Activated T-cell treated with anti-CD3 and anti-CD28 coated beads, Interleukin-2, amount 50 U/mL, for 4 hours (primary cell): ENCODE data around the gene TM9SF3. TPM values are rescaled to one million over a fixed set of nuclear protein-coding genes. Genes with fewer than 3 reads are reported as not detected.

Experiments
- ATAC-seq, 2 donors: fragments of 200-7000 bp; cut with Tn5 transposase; one replicate each; pipeline ENCODE4 v1.10.0; 2021
- DNase-seq: peaks from one replicate; pipeline ENCODE4 v3.0.0-alpha.2; 2020
- H3K27me3 Mint-ChIP-seq: one replicate; pipeline ENCODE4 v1.8.0; 2021; ENCODE audit warnings: low read depth, mixed read lengths
- H3K36me3 Mint-ChIP-seq: one replicate; pipeline ENCODE4 v1.8.0; 2022; ENCODE audit warnings: mixed read lengths; ENCODE audit not compliant: insufficient read depth
- H3K4me1 Mint-ChIP-seq: one replicate; pipeline ENCODE4 v1.8.0; 2021; ENCODE audit warnings: low read depth, mixed read lengths
- H3K4me3 Mint-ChIP-seq: one replicate; pipeline ENCODE4 v1.8.0; 2021; ENCODE audit warnings: mild to moderate bottlenecking, moderate library complexity, mixed read lengths
- H3K9me3 Mint-ChIP-seq: one replicate; pipeline ENCODE4 v1.8.0; 2021; ENCODE audit warnings: mixed read lengths
- total RNA-seq, 3 donors: library from RNA; stranded (reverse); gene quantifications; one replicate each; pipeline ENCODE4 v1.2.1, GENCODE V29; 2021

TM9SF3 gene
- total RNA-seq, 3 donors from 2014 or later, result 92.8 to 96.5 (median 95.3) TPM

DNA sequence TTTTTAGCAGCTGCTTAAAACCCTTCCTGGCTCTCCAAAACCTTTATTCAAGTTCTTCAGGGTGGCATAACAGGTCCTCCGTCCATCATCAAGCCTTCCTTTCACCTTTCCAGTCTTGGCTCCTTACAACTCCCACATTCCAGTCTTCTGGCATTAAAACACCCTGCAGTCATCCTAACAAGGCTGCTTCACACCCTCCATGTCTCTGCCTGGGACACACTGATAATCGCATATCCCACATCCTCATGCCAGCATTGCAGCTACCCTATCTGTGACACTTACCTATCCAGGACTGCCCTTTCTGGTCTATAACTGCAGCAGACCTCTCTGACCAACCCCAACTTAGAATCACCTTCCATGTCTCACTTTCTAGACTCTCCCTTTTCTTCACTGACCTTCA, 70.5 kb downstream of the TM9SF3 start:
- Mint-ChIP-seq H3K4me1 (peaks cover 20% of the 10 kb centered on the region), H3K9me3 (no peaks in the 10 kb centered on the region), H3K27me3 (peaks cover 33% of the 10 kb centered on the region), H3K36me3 (peaks cover 13% of the 10 kb centered on the region), H3K4me3 (no peak overlapping the region)
- no peak for ATAC-seq
- DNase-seq, result no peak

DNA sequence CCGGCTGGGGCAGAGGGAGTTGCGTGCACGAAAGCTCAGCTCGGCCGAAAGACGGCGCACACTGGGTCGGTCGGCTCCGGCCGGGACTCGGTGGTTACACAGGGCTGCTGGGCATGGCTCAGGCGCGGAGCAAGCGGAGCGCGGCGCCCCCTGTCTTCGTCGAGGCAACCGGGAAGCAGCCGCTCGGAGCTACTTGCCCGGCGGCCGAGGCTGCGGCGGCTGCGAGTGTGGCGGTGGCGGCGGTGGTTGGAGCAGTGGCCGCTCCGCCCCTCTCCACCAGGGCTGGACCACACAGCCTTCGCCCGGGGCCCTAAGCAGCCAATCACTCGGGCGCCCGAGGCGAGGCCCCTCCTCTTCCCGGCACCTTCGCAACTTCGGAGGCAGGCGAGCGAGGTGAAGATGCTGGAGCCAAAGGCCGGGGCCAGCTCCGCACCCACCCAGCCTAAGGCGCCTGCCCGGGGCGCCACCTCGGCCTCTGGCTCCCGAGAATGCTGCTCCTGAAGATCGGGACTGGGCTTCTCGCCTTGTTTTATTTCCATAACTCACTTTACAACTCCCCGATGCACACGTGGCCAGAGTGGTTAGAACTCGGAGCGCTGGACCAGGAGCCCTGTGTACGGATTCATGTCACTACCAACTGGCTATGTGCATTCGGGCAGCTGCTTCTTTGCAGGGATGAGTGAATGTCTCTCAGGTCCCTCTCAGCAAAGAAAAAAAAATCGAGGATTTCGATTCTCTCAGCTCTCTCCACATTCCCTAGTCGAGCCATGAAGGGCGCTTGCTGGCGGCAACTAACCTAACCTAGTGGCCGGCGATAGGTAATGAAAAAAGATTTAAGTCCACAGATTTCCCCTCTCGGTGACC, 72.9 kb downstream of the TM9SF3 start, which contains the start of gene TLL2:
Gene TLL2, minus strand, starts transcription at position 229 of the 864 bp plus-strand sequence. CDS start 241 bp downstream, outside the sequence.
- Mint-ChIP-seq H3K9me3 (no peaks in the 10 kb centered on the region), H3K4me3 (peak within 1 kb of the TSS; percentile 73), H3K27me3 (peaks cover 36% of the 10 kb centered on the region), H3K4me1 (peaks cover 20% of the 10 kb centered on the region), H3K36me3 (no peaks in the 10 kb centered on the region)
- DNase-seq, result peak; percentile 25
- ATAC-seq, result peak; percentile 77 to 81

DNA sequence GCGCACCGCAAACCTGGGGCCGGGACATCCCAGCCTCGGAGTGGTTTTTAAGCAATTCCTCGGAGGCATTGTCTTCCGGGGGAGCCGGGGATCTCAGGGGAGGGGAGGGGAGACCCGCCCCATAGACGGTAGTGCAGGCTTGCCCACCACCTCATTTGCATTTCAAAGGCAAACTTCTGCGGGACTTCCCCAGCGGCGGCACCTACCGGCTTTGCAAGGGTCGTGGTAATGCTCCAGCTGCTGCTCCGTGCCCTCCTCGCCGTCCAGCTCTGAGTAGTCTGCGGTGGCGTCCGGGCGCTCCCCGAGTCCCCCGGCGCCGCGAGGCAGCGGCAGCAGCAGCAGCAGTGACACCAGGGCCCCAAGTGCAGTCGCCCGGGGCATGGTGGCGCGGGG, 73.5 kb downstream of the TM9SF3 start:
- H3K36me3 Mint-ChIP-seq, result no peaks in the 10 kb centered on the region
- peak overlapping the region; percentile 73 for H3K4me3 Mint-ChIP-seq
- peak; percentile 51 to 56 for ATAC-seq
- peaks cover 36% of the 10 kb centered on the region for H3K27me3 Mint-ChIP-seq
- peak; percentile 27 for DNase-seq
- no peaks in the 10 kb centered on the region for H3K9me3 Mint-ChIP-seq
- H3K4me1 Mint-ChIP-seq, result peaks cover 20% of the 10 kb centered on the region

DNA sequence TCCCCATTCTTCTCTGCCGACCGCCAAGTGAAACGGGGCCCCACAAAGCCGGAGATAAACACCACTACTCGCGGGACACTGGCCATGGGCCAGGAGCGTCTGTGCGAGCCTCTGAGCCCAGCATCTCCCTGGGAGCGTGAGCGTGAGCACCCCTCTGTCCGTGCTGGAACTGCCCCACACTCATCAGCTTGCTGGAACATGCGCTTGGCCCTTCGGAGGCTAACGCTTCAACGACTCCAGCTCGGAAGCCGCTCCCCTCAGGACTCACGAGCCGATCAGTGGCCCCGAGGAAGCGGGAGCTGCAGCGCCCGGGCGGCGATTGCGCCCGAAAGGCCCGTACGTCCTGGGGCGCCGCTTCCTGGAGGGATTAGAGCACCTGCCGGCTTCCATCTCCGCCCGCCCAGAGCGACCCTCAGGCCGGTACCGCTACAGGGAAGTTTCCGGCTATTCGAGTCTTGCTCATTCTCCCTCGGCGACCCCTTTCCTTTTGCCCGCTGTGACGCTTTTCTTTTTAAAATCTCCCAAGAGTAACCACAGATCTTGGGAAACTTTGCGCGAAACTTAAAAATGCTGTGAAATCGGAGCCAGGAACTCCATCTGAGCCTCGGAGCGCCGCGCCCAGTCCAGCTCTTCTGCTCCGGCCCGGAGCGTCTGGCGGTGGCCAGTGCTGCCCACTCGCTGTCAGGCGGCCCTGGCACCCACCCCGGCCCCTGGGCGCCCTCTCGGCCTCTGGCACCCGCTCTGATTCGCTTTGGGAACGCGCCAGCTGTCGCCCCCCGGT, 74.1 kb downstream of the TM9SF3 start:
- Mint-ChIP-seq H3K27me3 (peaks cover 36% of the 10 kb centered on the region), H3K36me3 (no peaks in the 10 kb centered on the region), H3K4me3 (peak overlapping the region; percentile 73), H3K4me1 (peaks cover 20% of the 10 kb centered on the region), H3K9me3 (no peaks in the 10 kb centered on the region)
- ATAC-seq (peak; percentile 5 to 10), DNase-seq (no peak)

DNA sequence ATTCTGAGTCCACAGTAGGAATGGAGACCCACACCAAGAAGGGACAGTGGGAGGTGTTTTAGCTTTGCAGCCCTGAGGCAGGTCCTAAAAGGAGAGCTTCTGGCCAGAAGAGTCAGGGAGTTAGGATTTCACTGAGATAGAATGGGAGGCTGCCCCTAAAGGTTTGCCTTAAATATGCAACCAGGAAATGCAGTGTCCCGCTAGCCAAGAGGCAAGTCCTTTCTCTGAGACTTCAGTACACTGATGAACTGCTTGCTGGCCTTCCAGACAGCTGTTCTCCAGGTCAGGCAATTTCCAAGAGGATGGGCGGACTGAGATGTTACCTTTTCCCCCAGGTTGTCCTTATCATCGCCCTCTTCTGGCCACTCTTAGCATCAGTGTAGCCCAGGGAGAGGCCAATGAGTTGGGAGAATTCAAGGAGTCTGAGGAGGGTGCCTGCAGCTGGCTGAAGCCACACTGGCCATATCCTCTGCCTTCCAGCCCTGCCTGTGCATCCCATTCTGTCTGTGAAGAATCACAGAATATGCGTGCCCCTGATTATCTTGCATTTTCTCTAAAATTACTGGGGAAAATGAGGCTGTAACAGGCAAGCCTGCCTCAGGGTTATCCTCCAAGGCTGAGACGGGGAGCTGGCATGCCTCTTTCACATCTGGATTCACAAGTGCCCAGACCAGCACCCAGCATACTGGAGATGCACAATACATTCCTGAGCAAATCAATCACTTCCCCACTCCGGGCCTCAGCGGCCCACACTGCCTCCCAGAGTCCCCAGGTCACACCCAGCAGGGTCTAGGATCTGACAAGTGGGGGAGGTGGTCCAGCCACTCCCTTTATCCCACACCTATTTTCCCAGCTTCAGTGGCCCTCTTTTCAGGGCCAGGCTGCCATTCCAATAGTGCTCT, 75.5 kb downstream of the TM9SF3 start:
- ATAC-seq (no peak), DNase-seq (no peak)
- H3K36me3 Mint-ChIP-seq, result no peaks in the 10 kb centered on the region
- peaks cover 20% of the 10 kb centered on the region for H3K4me1 Mint-ChIP-seq
- no peak overlapping the region for H3K4me3 Mint-ChIP-seq
- peaks cover 34% of the 10 kb centered on the region for H3K27me3 Mint-ChIP-seq
- H3K9me3 Mint-ChIP-seq, result no peaks in the 10 kb centered on the region

DNA sequence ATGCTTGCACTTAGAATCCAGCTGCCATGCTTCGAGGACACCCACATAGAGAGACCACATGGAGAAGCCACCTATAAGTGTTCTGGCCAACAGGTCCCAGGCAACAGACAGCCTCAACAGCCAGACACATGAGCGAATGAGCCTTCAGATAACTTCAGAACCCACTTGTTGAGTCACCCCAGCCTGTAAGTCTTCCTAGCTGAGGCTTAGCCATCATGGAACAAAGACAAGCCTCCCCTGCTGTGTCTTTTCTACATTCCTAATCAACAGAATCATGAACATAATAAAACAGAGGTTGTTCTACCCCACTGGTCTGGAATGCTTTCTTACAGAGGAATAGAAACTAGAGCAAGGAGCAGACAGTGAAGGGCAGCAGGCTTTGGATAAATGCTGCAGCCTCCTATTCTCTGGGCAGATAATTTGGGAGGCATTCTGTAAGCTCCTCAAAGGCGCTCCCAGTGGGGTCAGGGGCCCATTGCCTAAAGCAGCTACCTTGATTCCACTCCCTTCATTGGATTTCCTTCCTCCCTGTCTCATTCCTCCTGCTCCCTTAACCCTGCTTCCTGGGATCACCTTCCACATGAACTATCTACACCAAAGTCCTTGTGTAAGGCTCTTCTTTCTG, 77.7 kb downstream of the TM9SF3 start:
- ATAC-seq (no peak), DNase-seq (no peak)
- Mint-ChIP-seq H3K9me3 (no peaks in the 10 kb centered on the region), H3K4me1 (peaks cover 12% of the 10 kb centered on the region), H3K36me3 (no peaks in the 10 kb centered on the region), H3K27me3 (peaks cover 20% of the 10 kb centered on the region), H3K4me3 (no peak overlapping the region)

DNA sequence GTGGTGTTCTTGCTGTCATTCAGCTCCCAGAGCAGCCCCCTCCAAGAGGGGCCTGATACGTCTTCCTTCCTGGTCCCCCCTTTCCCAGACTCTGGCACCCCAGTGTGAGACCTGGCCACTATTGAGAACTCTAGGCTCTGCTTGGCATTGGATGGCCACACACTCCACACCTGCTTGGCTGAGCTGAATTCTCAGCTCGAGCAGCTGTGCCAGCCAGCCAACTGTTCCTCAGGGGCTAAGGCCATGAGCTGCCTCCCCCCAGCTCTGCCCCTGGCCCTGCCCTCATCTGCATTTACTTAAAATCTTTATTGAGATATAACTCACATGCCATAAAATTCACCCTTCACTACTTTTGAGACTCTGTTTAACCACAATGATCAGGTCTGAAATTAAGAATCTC, 79.8 kb downstream of the TM9SF3 start:
- peaks cover 2% of the 10 kb centered on the region for H3K4me1 Mint-ChIP-seq
- H3K36me3 Mint-ChIP-seq, result no peaks in the 10 kb centered on the region
- peaks cover 12% of the 10 kb centered on the region for H3K27me3 Mint-ChIP-seq
- H3K4me3 Mint-ChIP-seq, result no peak overlapping the region
- DNase-seq (no peak), ATAC-seq (no peak)
- H3K9me3 Mint-ChIP-seq, result no peaks in the 10 kb centered on the region

DNA sequence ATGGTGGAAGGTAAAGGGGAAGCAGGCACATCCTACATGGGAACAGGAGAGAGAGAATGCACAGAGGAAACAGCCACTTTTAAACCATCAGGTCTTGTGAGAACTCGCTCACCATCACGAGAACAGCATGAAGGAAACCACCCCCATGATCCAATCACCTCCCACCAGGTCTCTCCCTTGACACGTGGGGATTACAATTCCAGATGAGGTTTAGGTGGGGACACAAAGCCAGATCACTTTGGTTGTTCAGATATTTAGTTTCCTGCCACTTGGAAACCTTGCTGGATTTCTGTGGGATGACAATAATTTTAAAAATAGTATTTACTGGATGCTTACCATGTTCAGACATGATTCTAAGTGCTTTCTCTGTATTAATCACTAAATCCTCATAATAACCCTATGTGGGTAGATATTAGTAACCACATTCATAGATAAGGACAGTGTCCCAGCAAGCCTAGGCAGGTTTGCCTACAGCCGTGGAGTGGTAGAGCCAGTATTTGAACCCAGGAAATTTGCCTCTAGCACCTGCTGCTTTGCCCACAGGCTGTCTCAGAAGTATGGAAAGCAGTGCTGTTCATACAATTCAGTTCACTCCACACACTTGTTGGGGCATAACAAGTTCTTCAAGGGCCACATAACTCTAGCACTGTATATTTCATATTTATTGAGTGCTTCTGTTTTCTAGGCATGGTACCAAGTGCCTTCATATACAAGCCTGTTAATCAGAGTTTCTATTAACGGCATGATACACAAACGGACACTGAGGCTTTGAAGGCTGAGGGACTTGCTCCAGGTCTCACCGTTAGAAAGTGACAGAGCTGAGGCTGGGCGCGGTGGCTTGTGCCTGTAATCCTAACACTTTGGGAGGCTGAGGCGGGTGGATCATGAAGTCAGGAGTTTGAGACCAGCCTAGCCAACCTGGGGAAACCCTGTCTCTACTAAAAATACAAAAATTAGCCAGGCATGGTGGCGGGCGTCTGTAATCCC, 81.4 kb downstream of the TM9SF3 start:
- H3K4me3 Mint-ChIP-seq, result no peak overlapping the region
- H3K4me1 Mint-ChIP-seq, result no peaks in the 10 kb centered on the region
- peaks cover 8% of the 10 kb centered on the region for H3K27me3 Mint-ChIP-seq
- no peak for ATAC-seq
- no peaks in the 10 kb centered on the region for H3K9me3 Mint-ChIP-seq
- no peaks in the 10 kb centered on the region for H3K36me3 Mint-ChIP-seq
- DNase-seq, result no peak

DNA sequence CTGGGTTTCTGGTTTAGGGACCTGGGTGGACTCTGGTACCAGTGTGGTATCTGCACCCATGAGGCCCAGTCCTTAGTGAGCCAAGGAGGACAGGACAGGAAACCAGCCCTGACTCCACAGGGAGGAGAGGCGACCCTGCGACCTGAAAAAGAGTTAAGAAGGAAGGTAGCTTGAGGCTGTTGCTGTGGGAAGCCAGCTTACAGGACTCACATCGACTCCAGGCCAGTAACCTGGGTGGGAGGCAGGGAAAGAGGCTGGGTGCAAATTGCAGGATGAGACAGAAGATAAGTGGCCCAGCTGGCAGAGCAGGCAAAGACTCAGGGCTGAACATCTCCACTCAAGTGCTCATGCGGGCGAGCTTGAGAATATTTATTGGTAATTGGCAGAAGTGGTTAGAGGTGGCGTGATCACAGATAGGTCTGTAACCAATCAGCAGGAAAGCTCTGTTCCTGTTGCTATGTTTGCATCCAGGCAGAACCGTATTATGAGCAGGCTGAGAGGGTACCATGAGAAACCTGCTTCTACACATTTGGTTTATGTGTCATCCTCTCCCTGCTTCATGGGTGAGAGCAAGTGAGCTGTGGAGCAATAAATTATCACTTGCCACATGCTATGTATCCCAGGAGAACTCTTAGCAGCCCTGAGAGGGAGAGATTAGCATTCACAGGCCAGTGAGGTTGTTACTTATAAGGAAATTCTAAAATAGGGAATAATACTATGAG, 84.1 kb downstream of the TM9SF3 start:
- ATAC-seq (no peak), DNase-seq (no peak)
- H3K4me3 Mint-ChIP-seq, result no peak overlapping the region
- H3K9me3 Mint-ChIP-seq, result no peaks in the 10 kb centered on the region
- peaks cover 8% of the 10 kb centered on the region for H3K27me3 Mint-ChIP-seq
- H3K4me1 Mint-ChIP-seq, result no peaks in the 10 kb centered on the region
- H3K36me3 Mint-ChIP-seq, result no peaks in the 10 kb centered on the region

DNA sequence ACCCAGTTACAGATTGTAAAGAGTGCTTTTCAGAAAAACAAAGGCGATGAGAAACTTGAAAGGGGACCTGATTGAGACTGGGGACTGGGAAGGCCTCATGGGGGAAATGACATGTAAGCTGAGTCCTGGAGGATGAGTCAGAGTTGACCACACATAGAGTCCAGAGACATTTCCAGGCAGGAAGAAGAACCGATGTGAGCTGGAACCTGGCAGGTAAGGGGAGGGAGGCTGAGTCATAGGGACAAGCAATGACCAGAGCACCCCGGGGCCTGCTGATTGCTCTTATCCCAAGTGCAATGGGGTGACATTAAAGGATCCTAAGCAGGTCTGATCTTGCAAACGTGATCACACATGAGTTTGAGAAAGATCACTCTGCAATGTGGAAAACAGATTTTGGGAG, 84.8 kb downstream of the TM9SF3 start:
- ATAC-seq (no peak), DNase-seq (no peak)
- no peak overlapping the region for H3K4me3 Mint-ChIP-seq
- H3K4me1 Mint-ChIP-seq, result no peaks in the 10 kb centered on the region
- H3K36me3 Mint-ChIP-seq, result no peaks in the 10 kb centered on the region
- H3K9me3 Mint-ChIP-seq, result no peaks in the 10 kb centered on the region
- peaks cover 8% of the 10 kb centered on the region for H3K27me3 Mint-ChIP-seq

DNA sequence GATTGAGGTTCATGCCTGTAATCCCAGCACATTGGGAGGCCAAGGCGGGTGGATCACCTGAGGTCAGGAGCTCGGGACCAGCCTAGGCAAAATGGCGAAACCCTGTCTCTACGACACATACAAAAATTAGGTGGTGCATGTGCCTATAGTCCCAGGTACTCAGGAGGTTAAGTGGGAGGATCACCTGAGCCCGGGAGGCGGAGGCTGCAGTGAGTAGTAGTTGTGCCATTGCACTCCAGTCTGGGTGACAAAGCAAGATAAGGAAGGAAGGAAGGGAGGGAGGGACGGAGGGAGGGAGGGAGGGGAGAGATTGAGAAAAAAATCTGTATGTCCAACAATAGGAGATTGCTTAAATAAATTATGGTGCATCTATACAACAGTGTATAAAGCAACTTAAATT, 86.3 kb downstream of the TM9SF3 start:
- no peaks in the 10 kb centered on the region for H3K36me3 Mint-ChIP-seq
- DNase-seq (no peak), ATAC-seq (no peak)
- H3K4me1 Mint-ChIP-seq, result no peaks in the 10 kb centered on the region
- no peaks in the 10 kb centered on the region for H3K9me3 Mint-ChIP-seq
- peaks cover 8% of the 10 kb centered on the region for H3K27me3 Mint-ChIP-seq
- no peak overlapping the region for H3K4me3 Mint-ChIP-seq

DNA sequence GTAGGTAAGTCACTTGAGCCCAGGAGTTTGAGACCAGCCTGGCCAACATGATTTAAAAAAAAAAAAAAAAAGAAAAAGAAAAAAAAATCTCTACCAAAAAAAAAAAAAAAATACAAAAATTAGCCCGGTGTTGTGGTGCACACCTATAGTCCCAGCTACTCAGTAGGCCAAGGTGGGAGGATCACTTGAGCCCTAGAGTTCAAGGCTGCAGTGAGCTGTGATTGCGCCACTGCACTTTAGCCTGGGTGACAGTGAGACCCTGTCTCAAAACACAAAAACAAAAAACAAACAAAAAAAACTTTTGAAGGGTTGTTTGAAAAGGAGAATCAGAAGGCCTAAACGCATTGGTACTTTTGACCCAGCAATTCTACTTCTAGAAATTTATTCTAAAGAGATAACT, 86.8 kb downstream of the TM9SF3 start:
- Mint-ChIP-seq H3K4me1 (no peaks in the 10 kb centered on the region), H3K4me3 (no peak overlapping the region), H3K36me3 (no peaks in the 10 kb centered on the region), H3K27me3 (peaks cover 8% of the 10 kb centered on the region), H3K9me3 (no peaks in the 10 kb centered on the region)
- no peak for ATAC-seq
- no peak for DNase-seq
